GM21717 (cell line): Measurements from ENCODE around the gene ETS1.

Experiments
- ATAC-seq: cut with Tn5 transposase; IDR thresholded peaks from one replicate; pipeline ENCODE4 v1.9.1; 2021; ENCODE audit warnings: mild to moderate bottlenecking, moderate library complexity; ENCODE audit not compliant: unreplicated experiment

ETS1 gene

GRCh38 chr11:128547946-128548648, 39.3 kb downstream of the ETS1 start:
- no peak for ATAC-seq

GRCh38 chr11:128546916-128547315, 40.4 kb downstream of the ETS1 start:
- ATAC-seq, result no peak

GRCh38 chr11:128544471-128545051, 42.8 kb downstream of the ETS1 start:
- no peak for ATAC-seq

- no peak for ATAC-seq
These were observed 46.9 kb downstream of the ETS1 start for GRCh38 chr11:128540469-128540868.

- no peak for ATAC-seq
These were observed 50.9 kb downstream of the ETS1 start for GRCh38 chr11:128536506-128536905.

GRCh38 chr11:128535468-128536457, 51.6 kb downstream of the ETS1 start:
- no peak for ATAC-seq

- ATAC-seq, result no peak
These were observed 53.9 kb downstream of the ETS1 start for GRCh38 chr11:128533472-128533871.

- no peak for ATAC-seq
These were observed 54.7 kb downstream of the ETS1 start for GRCh38 chr11:128532572-128533091.

- no peak for ATAC-seq
These were observed 55.3 kb downstream of the ETS1 start for GRCh38 chr11:128532016-128532571.

- ATAC-seq, result no peak
These were observed 55.8 kb downstream of the ETS1 start for GRCh38 chr11:128531588-128531987.

- ATAC-seq, result no peak
These were observed 57.0 kb downstream of the ETS1 start for GRCh38 chr11:128530118-128531074.

- ATAC-seq, result no peak
These were observed 59.1 kb downstream of the ETS1 start for GRCh38 chr11:128528294-128528693.

GRCh38 chr11:128527046-128527445, 60.3 kb downstream of the ETS1 start:
- no peak for ATAC-seq

GRCh38 chr11:128525411-128526243, 61.7 kb downstream of the ETS1 start:
- ATAC-seq, result no peak

GRCh38 chr11:128524172-128524571, 63.2 kb downstream of the ETS1 start:
- no peak for ATAC-seq

- no peak for ATAC-seq
These were observed 63.7 kb downstream of the ETS1 start for GRCh38 chr11:128523641-128524040.

GRCh38 chr11:128522943-128523518, 64.3 kb downstream of the ETS1 start:
- no peak for ATAC-seq

GRCh38 chr11:128522055-128522942, 65.1 kb downstream of the ETS1 start:
- ATAC-seq, result peak; percentile 78
